HepG2 (cell line): Measurements from ENCODE around the gene SEMA4C. TPM values are rescaled to one million over a fixed set of nuclear protein-coding genes. Genes with fewer than 3 reads are reported as not detected.

Experiments
- CCDC6 ChIP-seq: sonication (generic); formaldehyde crosslinking; IDR thresholded peaks from 2 replicates; pipeline ENCODE4 v1.8.1; 2022; ENCODE audit warnings: mild to moderate bottlenecking, missing genetic modification reagents, moderate library complexity
- CEBPB ChIP-seq: IDR thresholded peaks from 2 replicates; pipeline ENCODE4 v1.6.1; 2011; ENCODE audit warnings: low read depth, low read length, improper control_type of control experiment, borderline replicate concordance
- FOSL2 ChIP-seq: sonication (generic); formaldehyde crosslinking; IDR thresholded peaks from 2 replicates; pipeline ENCODE4 v1.4.0; 2020; ENCODE audit warnings: missing genetic modification reagents
- HMG20A ChIP-seq: IDR thresholded peaks from 2 replicates; pipeline ENCODE4 v1.6.1; 2016; ENCODE audit warnings: borderline replicate concordance
- HNF4G ChIP-seq, 2 experiments: sonication (generic) in 1 of 2; formaldehyde crosslinking in 1 of 2; IDR thresholded peaks; 2 replicates each; pipeline versions ENCODE4 v1.4.0 to v1.6.1; 2011 to 2020; ENCODE audit warnings: borderline replicate concordance in 2 of 2, low read depth in 2 of 2, mild to moderate bottlenecking in 2 of 2, low read length in 1 of 2, missing genetic modification reagents in 1 of 2, moderate library complexity in 1 of 2
- KLF15 ChIP-seq: sonication (generic); formaldehyde crosslinking; IDR thresholded peaks from 2 replicates; pipeline ENCODE4 v1.8.1; 2023; ENCODE audit warnings: borderline replicate concordance, mild to moderate bottlenecking, inconsistent platforms, missing genetic modification reagents, mixed read lengths
- MYNN ChIP-seq: sonication (generic); formaldehyde crosslinking; IDR thresholded peaks from 2 replicates; pipeline ENCODE4 v1.4.0; 2020; ENCODE audit warnings: mild to moderate bottlenecking, low read depth, missing genetic modification reagents
- PHF8 ChIP-seq: sonication (generic); formaldehyde crosslinking; IDR thresholded peaks from 2 replicates; pipeline ENCODE4 v1.5.0; 2020; ENCODE audit warnings: missing genetic modification reagents
- TBL1XR1 ChIP-seq: fragments of 150-350 bp; IDR thresholded peaks from 2 replicates; pipeline ENCODE4 v1.6.1; 2014; ENCODE audit warnings: borderline replicate concordance, low read length; ENCODE audit not compliant: partially characterized antibody
- TCF7L2 ChIP-seq: IDR thresholded peaks from 2 replicates; pipeline ENCODE4 v1.6.1; 2011; ENCODE audit warnings: mild to moderate bottlenecking, low read depth, low read length, moderate library complexity
- ZFP36L1 ChIP-seq: sonication (generic); formaldehyde crosslinking; IDR thresholded peaks from 2 replicates; pipeline ENCODE4 v1.8.0; 2022; ENCODE audit warnings: mild to moderate bottlenecking, missing genetic modification reagents, moderate library complexity
- ZNF180 ChIP-seq: sonication (generic); formaldehyde crosslinking; IDR thresholded peaks from 2 replicates; pipeline ENCODE4 v1.4.0; 2020; ENCODE audit warnings: low read depth, missing genetic modification reagents, borderline replicate concordance
- ZNF670 ChIP-seq: sonication (generic); formaldehyde crosslinking; IDR thresholded peaks from 2 replicates; pipeline ENCODE4 v1.8.0; 2022; ENCODE audit warnings: mild to moderate bottlenecking, missing genetic modification reagents, borderline replicate concordance
- polyA plus RNA-seq, 8 experiments: library from polyadenylated mRNA; depleted of rRNA in 3 of 8; stranded (reverse) in 7 of 8; unstranded in 1 of 8; fragments of >200 nt; fragmentation: Illumina TruSeq in 4 of 8; extraction: Trizol in 4 of 8; gene quantifications; 2 replicates each; pipeline versions ENCODE4 v1.2.1 to v1.2.3, GENCODE V29; 2011 to 2016; ENCODE audit warnings: low read depth in 4 of 8, missing spikeins in 1 of 8, mixed read lengths in 1 of 8; ENCODE audit not compliant: insufficient read depth in 1 of 8
- total RNA-seq, 5 experiments: library from RNA; depleted of rRNA; stranded (reverse); fragments of >200 nt; fragmentation: Illumina TruSeq; extraction: Trizol; gene quantifications; 2 replicates each; pipeline ENCODE4 v1.2.3, GENCODE V29; 2016; ENCODE audit warnings: low read depth in 1 of 5
- TF ChIP-seq, protein P1 (sequence below): sonication (generic); formaldehyde crosslinking; IDR thresholded peaks from 2 replicates; pipeline ENCODE4 v1.5.1; 2020; ENCODE audit warnings: mild to moderate bottlenecking, missing genetic modification reagents, moderate library complexity
- TF ChIP-seq, protein P2 (sequence below): sonication (generic); formaldehyde crosslinking; IDR thresholded peaks from 2 replicates; pipeline ENCODE4 v1.9.0; 2021; ENCODE audit warnings: missing genetic modification reagents, borderline replicate concordance
- TF ChIP-seq, protein P3 (sequence below): sonication (generic); formaldehyde crosslinking; conservative IDR thresholded peaks from 2 replicates; pipeline ENCODE4 v1.8.0; 2022; ENCODE audit warnings: low read depth, missing genetic modification reagents
- TF ChIP-seq, protein P4 (sequence below): sonication (generic); formaldehyde crosslinking; IDR thresholded peaks from 2 replicates; pipeline ENCODE4 v1.5.0; 2020; ENCODE audit warnings: mild to moderate bottlenecking, missing genetic modification reagents
- TF ChIP-seq, protein P5 (sequence below): sonication (generic); formaldehyde crosslinking; conservative IDR thresholded peaks from 2 replicates; pipeline ENCODE4 v1.4.0; 2020; ENCODE audit warnings: missing genetic modification reagents

The SEMA4C gene
- total and polyA plus RNA-seq, 2 of the 13 experiments (the other 11 are each of a cell fraction or from before 2014, with no cell fraction given) = 25.9 to 46.6 TPM

DNA sequence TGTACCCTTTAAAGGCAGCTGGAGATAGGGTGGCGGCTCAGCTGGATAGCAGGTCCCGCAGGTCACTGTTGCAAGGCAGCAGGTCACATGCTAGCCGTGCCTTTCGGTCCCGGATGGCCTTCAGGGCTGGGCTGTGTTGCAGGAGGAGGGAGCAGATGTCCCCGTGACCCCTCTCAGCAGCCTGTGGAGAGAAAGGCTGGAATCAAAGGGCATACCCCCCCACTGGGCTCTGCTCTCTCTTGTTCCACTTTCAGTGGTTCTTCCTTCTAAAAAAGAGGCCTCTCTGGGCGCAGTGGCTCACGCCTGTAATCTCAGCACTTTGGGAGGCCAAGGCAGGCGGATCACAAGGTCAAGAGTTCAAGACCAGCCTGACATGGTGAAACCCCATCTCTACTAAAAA is 21.6 kb downstream of the SEMA4C start (continued):
- TF ChIP-seq, protein P1, sequence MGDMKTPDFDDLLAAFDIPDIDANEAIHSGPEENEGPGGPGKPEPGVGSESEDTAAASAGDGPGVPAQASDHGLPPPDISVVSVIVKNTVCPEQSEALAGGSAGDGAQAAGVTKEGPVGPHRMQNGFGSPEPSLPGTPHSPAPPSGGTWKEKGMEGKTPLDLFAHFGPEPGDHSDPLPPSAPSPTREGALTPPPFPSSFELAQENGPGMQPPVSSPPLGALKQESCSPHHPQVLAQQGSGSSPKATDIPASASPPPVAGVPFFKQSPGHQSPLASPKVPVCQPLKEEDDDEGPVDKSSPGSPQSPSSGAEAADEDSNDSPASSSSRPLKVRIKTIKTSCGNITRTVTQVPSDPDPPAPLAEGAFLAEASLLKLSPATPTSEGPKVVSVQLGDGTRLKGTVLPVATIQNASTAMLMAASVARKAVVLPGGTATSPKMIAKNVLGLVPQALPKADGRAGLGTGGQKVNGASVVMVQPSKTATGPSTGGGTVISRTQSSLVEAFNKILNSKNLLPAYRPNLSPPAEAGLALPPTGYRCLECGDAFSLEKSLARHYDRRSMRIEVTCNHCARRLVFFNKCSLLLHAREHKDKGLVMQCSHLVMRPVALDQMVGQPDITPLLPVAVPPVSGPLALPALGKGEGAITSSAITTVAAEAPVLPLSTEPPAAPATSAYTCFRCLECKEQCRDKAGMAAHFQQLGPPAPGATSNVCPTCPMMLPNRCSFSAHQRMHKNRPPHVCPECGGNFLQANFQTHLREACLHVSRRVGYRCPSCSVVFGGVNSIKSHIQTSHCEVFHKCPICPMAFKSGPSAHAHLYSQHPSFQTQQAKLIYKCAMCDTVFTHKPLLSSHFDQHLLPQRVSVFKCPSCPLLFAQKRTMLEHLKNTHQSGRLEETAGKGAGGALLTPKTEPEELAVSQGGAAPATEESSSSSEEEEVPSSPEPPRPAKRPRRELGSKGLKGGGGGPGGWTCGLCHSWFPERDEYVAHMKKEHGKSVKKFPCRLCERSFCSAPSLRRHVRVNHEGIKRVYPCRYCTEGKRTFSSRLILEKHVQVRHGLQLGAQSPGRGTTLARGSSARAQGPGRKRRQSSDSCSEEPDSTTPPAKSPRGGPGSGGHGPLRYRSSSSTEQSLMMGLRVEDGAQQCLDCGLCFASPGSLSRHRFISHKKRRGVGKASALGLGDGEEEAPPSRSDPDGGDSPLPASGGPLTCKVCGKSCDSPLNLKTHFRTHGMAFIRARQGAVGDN = peak; percentile 79
- TF ChIP-seq ZFP36L1 (no peak), KLF15 (CRISPR knock-in tag) (no peak), TCF7L2 (no peak), HNF4G (IDR thresholded peaks at IDR 0.05; ENCODE audit: borderline replicate concordance, low read depth, low read length) (no peak), HNF4G (CRISPR knock-in tag; IDR thresholded peaks at IDR 0.05; ENCODE audit: borderline replicate concordance, low read depth) (peak; percentile 54; the same call in 1 of the 2 replicates), PHF8 (no peak), MYNN (CRISPR knock-in tag) (no peak), ZNF670 (CRISPR knock-in tag) (no peak), TBL1XR1 (no peak), FOSL2 (CRISPR knock-in tag) (no peak), ZNF180 (CRISPR knock-in tag) (no peak), CEBPB (peak; percentile 37; the same call in 1 of the 2 replicates), CCDC6 (CRISPR knock-in tag) (no peak), HMG20A (CRISPR knock-in tag) (no peak; the same call in 1 of the 2 replicates)
- TF ChIP-seq, protein P2, sequence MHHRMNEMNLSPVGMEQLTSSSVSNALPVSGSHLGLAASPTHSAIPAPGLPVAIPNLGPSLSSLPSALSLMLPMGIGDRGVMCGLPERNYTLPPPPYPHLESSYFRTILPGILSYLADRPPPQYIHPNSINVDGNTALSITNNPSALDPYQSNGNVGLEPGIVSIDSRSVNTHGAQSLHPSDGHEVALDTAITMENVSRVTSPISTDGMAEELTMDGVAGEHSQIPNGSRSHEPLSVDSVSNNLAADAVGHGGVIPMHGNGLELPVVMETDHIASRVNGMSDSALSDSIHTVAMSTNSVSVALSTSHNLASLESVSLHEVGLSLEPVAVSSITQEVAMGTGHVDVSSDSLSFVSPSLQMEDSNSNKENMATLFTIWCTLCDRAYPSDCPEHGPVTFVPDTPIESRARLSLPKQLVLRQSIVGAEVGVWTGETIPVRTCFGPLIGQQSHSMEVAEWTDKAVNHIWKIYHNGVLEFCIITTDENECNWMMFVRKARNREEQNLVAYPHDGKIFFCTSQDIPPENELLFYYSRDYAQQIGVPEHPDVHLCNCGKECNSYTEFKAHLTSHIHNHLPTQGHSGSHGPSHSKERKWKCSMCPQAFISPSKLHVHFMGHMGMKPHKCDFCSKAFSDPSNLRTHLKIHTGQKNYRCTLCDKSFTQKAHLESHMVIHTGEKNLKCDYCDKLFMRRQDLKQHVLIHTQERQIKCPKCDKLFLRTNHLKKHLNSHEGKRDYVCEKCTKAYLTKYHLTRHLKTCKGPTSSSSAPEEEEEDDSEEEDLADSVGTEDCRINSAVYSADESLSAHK (CRISPR knock-in tag) = no peak
- TF ChIP-seq, protein P3, sequence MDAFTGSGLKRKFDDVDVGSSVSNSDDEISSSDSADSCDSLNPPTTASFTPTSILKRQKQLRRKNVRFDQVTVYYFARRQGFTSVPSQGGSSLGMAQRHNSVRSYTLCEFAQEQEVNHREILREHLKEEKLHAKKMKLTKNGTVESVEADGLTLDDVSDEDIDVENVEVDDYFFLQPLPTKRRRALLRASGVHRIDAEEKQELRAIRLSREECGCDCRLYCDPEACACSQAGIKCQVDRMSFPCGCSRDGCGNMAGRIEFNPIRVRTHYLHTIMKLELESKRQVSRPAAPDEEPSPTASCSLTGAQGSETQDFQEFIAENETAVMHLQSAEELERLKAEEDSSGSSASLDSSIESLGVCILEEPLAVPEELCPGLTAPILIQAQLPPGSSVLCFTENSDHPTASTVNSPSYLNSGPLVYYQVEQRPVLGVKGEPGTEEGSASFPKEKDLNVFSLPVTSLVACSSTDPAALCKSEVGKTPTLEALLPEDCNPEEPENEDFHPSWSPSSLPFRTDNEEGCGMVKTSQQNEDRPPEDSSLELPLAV (CRISPR knock-in tag) = no peak
- TF ChIP-seq, protein P4, sequence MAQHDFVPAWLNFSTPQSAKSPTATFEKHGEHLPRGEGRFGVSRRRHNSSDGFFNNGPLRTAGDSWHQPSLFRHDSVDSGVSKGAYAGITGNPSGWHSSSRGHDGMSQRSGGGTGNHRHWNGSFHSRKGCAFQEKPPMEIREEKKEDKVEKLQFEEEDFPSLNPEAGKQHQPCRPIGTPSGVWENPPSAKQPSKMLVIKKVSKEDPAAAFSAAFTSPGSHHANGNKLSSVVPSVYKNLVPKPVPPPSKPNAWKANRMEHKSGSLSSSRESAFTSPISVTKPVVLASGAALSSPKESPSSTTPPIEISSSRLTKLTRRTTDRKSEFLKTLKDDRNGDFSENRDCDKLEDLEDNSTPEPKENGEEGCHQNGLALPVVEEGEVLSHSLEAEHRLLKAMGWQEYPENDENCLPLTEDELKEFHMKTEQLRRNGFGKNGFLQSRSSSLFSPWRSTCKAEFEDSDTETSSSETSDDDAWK (CRISPR knock-in tag) = no peak
- TF ChIP-seq, protein P5, sequence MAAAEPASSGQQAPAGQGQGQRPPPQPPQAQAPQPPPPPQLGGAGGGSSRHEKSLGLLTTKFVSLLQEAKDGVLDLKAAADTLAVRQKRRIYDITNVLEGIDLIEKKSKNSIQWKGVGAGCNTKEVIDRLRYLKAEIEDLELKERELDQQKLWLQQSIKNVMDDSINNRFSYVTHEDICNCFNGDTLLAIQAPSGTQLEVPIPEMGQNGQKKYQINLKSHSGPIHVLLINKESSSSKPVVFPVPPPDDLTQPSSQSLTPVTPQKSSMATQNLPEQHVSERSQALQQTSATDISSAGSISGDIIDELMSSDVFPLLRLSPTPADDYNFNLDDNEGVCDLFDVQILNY (CRISPR knock-in tag) = no peak
